GM18505 (cell line): Measurements from ENCODE around the gene SPTBN5.

Experiments used
- ATAC-seq: cut with Tn5 transposase; IDR thresholded peaks from one replicate; pipeline ENCODE4 v1.9.1; 2021; ENCODE audit not compliant: unreplicated experiment
- POLR2A ChIP-seq: IDR thresholded peaks from 4 replicates; pipeline ENCODE4 v1.6.1; 2011; ENCODE audit warnings: borderline replicate concordance; ENCODE audit not compliant: insufficient read depth, insufficient read length; ENCODE audit errors: extremely low read depth

The SPTBN5 gene

DNA sequence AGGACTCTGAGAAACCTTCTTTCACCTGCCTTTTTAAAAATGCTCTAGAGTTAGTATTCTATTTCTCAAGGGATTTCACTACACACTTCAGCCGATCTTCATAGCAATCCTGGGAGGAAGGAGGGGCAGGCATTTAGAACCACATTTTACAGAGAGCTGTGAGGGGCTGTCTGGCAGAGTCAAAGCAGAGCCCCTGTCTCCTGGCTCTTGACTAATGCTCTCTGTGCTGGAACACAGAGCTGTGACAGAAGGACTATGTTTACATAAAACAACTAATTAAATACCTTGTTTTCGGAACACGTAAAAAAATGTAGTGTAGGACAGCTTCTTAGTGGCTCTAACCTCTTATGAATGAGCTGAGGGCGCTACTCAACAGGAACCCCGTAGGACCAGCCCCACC lies 7.6 kb upstream of the SPTBN5 start:
- no peak for TF ChIP-seq POLR2A
- no peak for ATAC-seq

DNA sequence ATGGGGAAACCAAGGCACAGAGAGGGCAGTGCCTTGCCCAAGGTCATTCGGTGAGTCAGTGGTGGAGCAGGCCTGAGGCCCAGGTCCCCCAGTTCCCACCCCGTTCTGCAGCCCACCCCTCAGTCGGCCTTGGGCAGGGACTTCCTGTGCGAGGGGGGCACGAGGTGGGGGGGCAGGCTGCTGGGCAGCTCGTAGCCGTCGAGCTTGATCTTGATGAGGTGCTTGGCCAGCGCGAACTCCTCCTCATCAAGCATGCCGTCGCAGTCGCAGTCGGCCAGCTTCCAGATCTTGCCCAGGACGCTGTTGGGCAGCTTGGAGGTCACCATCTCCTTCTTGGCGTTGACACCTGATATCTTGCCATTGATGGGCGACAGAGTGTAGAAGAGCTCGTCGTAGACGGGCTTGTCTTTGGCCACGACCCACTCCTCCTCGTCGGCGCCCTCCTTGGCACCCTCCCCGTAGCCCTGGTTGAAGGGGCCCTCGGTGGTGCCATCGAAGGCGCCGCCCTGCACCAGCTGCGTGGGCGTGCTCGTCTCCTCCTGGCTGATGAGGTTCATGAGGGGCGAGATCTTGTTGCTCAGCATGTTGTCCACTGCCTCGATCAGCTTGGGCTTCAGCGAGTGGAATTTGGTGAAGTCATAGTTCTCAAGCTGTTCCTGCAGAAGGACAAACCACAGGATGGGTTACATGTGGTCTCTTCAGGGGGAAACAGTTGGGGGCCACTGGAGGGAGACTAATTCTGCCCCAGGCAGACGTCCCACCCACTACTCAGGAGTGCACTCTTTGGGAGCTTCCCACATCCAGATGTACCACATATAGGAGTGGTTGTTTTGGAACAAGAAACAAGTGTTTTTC lies 6.9 kb upstream of the SPTBN5 start:
- no peak for TF ChIP-seq POLR2A
- no peak for ATAC-seq

DNA sequence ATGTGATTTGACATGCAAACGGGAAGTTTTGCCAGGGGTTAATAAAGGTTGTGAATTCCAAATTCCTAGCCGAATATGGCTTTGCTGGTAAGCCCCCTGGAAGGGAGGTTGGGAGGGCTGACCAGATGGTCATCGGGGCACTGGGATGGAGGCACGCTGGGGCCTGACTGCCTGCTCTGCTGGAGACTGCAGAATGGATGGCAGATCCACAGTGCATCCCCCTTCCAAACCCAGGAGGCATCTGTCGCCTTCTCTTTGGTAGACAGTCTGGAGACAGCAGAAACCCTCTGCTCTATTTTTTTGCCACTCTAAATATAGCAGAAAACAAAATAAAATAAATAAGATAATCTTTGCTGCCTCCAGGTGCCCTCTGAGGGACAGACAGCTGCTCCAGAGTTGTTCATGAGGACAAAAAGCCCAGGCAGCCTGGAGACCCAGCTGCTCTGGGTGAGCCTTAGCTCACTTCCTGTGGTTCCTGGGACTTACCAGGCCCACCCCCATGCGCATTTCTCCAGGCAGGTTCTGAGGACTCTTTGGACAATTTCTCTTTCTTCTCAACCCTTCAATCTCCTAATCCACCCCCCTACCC lies 6.1 kb upstream of the SPTBN5 start:
- ATAC-seq, result no peak
- TF ChIP-seq POLR2A, result no peak

DNA sequence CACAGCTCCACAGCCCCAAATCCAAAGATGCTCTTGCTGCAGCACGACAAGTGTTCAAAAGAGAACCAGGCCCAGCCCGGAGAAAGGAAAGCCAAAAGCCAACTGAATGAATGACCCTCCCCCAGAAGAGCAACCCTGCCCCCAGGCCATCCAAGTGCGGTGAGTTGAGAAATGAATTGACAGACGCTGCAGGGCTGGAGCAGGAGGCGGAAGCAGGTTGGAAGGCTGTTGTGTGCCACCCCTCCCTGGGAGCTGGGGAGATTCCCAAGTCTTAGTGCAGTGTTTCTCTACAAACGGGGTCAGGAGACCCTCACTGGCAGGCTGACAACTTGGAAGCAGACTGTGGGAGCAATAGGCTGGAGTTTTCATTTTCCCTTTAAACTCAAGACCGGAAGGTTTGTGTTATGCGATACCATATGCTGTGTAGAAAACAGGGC lies 3.5 kb upstream of the SPTBN5 start:
- no peak for TF ChIP-seq POLR2A
- no peak for ATAC-seq

DNA sequence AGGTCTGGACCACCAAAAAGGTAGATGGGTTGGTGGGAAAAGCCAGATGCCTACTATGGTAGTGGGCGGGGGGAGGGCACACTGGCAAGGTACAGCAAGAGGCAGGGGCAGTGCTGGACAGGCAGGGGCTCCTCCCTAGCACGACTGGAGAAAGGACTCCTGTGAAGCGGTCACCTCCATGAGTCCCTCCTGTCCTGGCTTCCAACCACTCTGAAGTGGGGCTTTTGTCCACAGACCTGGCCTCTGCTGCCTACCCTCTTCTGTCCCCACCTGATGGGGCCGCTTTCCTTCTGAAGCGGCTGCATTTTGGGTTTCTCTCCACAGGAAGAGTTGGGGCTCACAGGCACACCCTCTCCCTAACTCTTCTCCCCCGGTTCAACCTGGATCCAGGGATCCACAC lies 2.7 kb upstream of the SPTBN5 start:
- ATAC-seq, result no peak
- TF ChIP-seq POLR2A, result no peak

DNA sequence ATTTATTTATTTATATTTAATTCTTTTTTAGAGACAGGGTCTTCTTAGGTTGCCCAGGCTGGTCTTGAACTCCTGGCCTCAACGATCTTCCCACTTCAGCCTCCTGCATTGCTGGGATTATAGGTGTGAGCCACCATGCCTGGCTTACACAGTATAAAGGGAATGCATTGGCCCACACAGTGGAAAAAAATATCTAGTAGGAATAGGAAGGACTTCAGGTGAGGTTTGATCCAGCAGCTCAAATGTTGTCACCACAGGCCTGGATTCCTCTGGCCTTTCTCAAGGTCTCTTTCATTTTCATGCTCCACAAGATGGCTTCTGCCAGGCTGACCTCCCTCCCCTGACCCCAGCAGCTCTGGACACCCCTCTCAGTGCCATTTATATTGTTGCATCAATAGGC lies 2.1 kb upstream of the SPTBN5 start:
- ATAC-seq, result no peak
- TF ChIP-seq POLR2A, result no peak

DNA sequence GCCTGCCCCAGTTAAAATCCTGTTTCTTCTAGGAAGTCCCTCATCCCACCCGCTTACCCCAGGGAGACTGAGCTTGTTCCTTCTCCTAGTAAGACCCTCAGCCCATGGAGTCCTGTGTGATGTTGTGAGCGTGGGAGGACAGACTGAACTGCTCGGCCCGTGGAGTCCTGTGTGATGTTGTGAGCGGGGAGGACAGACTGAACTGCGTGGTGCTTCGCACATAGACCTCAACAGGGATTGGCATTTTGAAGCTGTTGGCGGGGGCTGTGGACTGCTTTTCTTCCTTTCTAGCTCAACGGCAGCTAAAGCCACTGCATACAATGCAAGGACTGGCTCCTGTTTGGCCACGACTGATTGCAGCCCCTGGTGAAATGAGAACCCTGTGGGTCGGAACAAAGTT lies 1.6 kb upstream of the SPTBN5 start:
- no peak for ATAC-seq
- no peak for TF ChIP-seq POLR2A

DNA sequence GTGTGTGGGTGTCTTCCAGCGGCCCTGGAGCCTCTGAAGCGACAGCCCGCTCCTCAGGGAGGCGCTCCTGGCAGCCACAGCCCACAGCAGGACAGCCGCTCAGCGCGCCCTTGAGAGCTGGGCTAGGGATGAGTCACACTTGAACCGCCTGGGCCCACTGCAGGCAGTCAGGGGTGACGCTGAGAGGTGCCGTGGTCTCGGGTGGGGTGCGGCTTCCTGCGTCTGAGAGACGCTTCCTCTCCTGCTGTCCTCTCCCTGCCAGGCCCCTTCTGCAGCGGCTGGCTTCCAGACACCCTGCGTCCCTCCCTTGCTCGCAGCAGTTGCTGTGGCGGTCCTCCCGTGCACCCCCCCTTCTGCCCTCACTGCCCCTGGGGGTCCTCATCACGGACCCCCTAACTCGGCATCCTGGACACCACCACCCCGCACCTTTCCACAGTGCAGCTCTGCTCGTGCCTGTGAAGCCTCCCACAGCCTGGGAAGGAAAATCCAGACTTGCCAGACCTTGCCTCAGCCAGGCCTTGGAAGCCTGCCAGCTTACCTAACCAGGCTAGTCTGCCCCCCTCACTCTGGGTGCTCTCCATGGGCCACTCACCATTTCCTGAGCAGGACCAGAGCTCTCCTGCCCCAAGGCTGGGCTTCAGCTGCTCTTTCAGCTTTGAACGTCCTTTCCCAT lies 1.1 kb upstream of the SPTBN5 start:
- TF ChIP-seq POLR2A, result peak; percentile 41
- peak; percentile 89 for ATAC-seq

DNA sequence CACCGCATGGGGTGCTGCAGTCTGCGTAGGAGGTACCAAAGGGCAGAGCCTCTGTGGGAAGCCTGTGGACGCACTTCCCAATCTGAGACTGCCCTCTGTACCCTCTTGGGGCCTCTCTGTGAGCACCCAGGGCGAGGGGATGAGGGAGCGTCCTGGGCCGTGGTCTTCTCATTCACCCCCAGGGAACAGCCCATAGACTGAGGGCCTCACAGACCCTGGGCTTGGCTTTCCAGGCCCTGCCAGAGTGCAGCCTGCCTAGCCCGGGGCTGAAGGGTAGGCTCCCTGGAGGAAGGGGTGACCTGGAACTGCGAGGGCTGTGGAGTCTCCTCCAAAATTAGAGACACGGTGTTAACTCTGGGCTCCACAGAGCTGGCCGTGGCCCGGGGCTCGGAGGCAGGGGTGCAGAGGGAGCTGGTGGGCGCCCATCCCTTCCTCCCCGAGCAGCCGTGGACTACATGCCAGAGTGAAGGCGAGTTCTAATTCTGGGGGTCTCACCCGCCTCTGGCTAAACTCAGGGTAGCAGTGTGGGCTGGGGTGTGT lies 468 bp upstream of the SPTBN5 start:
- no peak for TF ChIP-seq POLR2A
- ATAC-seq, result no peak

DNA sequence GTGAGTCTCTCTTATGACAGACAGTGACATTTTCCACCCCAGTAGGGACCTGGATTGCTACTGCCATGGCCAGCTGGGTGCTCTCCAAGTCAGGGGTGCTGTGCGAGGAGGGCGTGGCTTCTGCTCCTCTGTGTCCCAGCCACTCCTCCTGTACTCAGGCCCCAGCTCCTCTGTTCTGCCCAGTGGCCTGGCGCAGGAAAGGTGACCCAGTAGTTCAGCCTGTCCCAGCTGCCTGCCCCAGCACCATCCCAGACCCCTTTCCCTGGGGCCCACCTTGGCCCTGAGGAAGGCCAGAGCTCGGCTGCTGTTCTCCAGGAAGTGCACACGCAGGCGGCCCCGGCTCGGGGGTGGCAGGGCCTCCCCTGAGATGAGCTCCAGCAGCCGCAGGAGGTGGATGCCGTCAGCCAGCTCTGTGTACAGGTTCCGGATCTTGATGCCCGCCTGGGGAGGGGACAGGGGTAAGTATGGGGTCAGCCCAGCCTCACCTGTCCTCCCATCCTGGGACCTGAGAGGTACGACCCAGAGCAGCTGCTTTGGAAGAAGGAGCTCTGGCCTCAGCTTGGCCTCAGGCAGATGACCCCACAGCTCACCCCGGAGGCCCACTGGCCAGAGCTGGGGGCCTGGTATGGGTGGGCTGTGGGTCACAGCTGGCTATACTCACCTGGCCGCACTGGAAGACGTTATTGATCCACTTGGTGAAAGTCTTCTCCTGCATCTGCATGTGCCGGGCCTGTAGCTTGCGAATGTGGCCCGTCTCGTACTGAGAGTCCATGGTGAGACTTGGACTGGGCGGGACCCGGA lies 1.0 kb downstream of the SPTBN5 start:
- no peak for TF ChIP-seq POLR2A
- no peak for ATAC-seq

DNA sequence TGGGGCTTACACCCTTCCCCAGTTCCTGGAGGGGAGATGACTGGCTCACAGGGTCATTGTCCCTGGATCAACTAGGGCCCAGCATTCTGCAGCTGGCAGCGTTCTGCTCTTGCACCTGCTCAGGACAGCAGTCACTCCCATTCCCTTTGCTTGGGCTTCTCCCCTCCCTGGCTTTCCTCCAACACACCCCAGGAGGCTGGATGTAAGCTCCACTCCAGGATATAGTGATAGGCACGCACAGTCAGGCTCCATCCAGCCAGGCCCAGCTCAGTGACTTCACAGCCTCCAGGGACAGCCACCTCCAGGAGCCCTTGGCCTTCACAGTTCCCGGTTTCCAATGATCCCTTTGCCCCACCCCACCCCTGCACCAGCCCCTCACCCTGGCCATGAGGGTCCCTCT lies 1.9 kb downstream of the SPTBN5 start:
- TF ChIP-seq POLR2A, result no peak
- ATAC-seq, result no peak

DNA sequence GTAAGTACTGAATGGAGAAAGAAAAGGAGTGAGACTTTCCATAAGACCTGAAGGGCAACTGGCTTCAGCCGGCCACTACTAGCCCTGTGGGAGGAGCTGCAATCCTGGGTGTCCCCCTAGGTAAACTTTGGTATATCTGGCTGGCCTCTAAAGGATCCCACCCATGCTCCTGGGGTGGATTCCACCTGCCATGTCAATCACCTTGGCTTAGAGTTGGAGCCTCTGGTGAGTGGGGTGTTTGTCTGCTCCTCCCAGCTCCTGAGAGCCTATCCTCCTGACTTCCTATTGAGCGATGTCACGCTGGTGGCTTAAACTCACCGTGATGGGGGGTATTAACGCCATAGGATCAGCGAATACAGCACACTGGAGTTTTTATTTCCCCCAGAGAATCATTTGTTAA lies 2.6 kb downstream of the SPTBN5 start:
- no peak for TF ChIP-seq POLR2A
- no peak for ATAC-seq

DNA sequence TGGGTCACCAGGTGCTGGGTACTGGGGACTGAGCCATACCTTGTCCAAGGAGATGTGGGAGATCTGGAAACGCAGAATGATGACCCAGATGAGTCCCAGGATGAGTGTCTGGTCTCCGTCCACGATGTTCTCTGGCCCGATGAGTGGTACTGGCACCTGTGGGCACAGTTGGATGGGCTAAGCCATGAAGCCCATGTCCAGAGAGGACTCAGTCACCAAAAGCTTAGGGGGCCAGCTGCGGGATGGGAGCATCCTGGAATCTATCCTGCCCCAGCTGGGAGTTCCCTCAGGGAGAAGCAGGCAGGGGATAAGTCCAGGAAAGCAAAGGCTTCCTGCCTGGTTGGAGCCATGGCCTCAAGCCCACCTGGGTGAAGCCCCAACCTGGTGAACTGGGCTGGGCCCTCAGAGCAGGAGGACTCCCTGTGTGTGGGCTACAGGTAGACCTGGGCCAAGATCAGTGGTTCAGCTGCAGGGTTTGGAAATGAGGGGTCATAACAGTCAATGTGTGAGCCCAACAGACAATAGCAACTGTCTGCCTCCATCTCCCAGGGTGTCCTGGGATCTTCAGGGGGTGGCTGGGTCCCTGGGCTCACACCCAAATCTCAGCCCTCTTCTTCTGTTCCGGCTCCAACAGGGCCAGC lies 3.7 kb downstream of the SPTBN5 start:
- TF ChIP-seq POLR2A, result no peak
- no peak for ATAC-seq

DNA sequence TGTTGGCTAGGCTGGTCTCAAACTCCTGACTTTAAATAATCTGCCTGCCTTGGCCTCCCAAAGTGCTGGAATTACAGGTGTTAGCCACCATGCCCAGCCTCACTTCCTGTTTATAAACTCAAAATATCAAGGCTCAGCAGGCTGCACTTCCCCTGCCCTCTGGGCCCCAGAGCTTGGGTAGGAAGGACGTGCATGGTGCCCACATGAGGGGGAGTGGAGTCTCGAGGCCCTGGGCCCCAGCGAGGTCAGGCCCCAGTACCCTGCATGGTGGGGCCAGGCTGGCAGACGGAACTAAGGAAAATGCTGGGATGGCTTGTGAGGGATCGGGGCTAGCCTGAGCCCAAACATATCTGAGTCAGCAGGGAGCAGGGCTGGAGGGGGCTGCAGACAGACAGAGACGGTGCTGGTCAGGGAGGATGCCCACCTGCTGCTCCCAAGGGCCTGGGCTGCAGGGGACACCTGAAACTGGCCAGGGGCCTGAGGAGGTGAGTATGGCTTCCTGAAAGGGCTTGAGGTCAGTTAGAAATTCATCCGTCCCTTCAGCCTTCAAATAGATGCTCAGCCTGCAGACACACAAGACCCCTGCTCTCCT lies 5.1 kb downstream of the SPTBN5 start:
- TF ChIP-seq POLR2A, result no peak
- no peak for ATAC-seq
